Upper lobe of left lung (tissue), 6 donors: ENCODE data around the gene KIF6. TPM values are rescaled to one million over a fixed set of nuclear protein-coding genes. Genes with fewer than 3 reads are reported as not detected.

Experiments
- ATAC-seq, 2 donors: fragments of 200-7000 bp; cut with Tn5 transposase; one replicate each; pipeline ENCODE4 v1.9.1; 2022; ENCODE audit warnings: mild to moderate bottlenecking in 2 of 2, moderate library complexity in 2 of 2; ENCODE audit not compliant: low FRiP score in 2 of 2
- DNase-seq, 2 donors: peaks; one replicate each; pipeline ENCODE4 v3.0.0-alpha.2; 2019 to 2020
- H3K27ac ChIP-seq, 4 donors: fragments of 200-600 bp; sonication (generic); one replicate each; pipeline ENCODE4 v1.5.1; 2016 to 2019
- H3K27me3 ChIP-seq, 4 donors: fragments of 200-600 bp; sonication (generic); one replicate each; pipeline ENCODE4 v1.5.1; 2017 to 2019
- H3K36me3 ChIP-seq, 4 donors: fragments of 200-600 bp; sonication (generic); one replicate each; pipeline ENCODE4 v1.5.1; 2016 to 2019
- H3K4me1 ChIP-seq, 4 donors: fragments of 200-600 bp; sonication (generic); one replicate each; pipeline ENCODE4 v1.5.1; 2018 to 2019
- H3K4me3 ChIP-seq, 4 donors: fragments of 200-600 bp; sonication (generic); one replicate each; pipeline ENCODE4 v1.5.1; 2017 to 2019; ENCODE audit warnings: mild to moderate bottlenecking in 2 of 4, moderate library complexity in 1 of 4
- H3K9me3 ChIP-seq, 4 donors: fragments of 200-600 bp; sonication (generic); one replicate each; pipeline ENCODE4 v1.5.1; 2018 to 2019
- EP300 ChIP-seq, 4 donors: sonication (generic); formaldehyde crosslinking; IDR thresholded peaks; one replicate each; pipeline ENCODE4 v1.5.1; 2017; ENCODE audit warnings: antibody characterized with exemption in 4 of 4, control low read depth in 2 of 4
- POLR2A ChIP-seq, 4 donors: fragments of 450-650 bp; IDR thresholded peaks; one replicate each; pipeline ENCODE4 v1.5.1; 2016 to 2017; ENCODE audit warnings: antibody characterized with exemption in 4 of 4, mild to moderate bottlenecking in 2 of 4
- POLR2AphosphoS5 ChIP-seq, 2 donors: sonication (generic); formaldehyde crosslinking; IDR thresholded peaks; one replicate each; pipeline ENCODE4 v1.5.1; 2017; ENCODE audit warnings: antibody characterized with exemption in 2 of 2
- WGBS, 2 donors: methylation state at CpG; one replicate each; pipeline ENCODE4 v1.1.5; 2017 to 2018; 5-methylcytosine and 5-hydroxymethylcytosine counted together
- total RNA-seq, 6 donors: library from RNA; depleted of rRNA in 4 of 6; stranded (reverse); fragments of >200 nt in 4 of 6; gene quantifications; one replicate each; pipeline versions ENCODE4 v1.1.0 to v1.2.1, GENCODE V29; 2016 to 2021
- TF ChIP-seq, protein P1 (sequence below), 6 experiments: fragments of 450-650 bp in 4 of 6; fragments of 200-600 bp in 2 of 6; sonication (generic) in 2 of 6; IDR thresholded peaks; one replicate each; pipeline ENCODE4 v1.5.1; 2016 to 2019; ENCODE audit warnings: antibody characterized with exemption in 6 of 6
- donor health status: DM: no; HTN: no; CAD: no; lungs with moderate emphysema.
- donor health status: DM: no; HTN: yes; CAD: no; lungs with severe emphysema.

KIF6 gene
- total RNA-seq, 6 donors from 2014 or later = 0.55 to 7.9 (median 1.5) TPM

GRCh38 chr6:39574991-39575390, 150.2 kb downstream of the KIF6 start:
- Histone ChIP-seq H3K9me3 (no peaks in the 10 kb centered on the region), H3K27me3 (no peaks in the 10 kb centered on the region), H3K4me1 (peaks cover 0 to 6% (median 2%) of the 10 kb centered on the region in 4 donors), H3K4me3 (no peak overlapping the region), H3K27ac (no peak overlapping the region), H3K36me3 (no peaks in the 10 kb centered on the region)
- WGBS, 2 donors = 82 to 83% methylated on average over 7 of the region's 7 CpGs
- DNase-seq (no peak), ATAC-seq (no peak)
- TF ChIP-seq, protein P1, sequence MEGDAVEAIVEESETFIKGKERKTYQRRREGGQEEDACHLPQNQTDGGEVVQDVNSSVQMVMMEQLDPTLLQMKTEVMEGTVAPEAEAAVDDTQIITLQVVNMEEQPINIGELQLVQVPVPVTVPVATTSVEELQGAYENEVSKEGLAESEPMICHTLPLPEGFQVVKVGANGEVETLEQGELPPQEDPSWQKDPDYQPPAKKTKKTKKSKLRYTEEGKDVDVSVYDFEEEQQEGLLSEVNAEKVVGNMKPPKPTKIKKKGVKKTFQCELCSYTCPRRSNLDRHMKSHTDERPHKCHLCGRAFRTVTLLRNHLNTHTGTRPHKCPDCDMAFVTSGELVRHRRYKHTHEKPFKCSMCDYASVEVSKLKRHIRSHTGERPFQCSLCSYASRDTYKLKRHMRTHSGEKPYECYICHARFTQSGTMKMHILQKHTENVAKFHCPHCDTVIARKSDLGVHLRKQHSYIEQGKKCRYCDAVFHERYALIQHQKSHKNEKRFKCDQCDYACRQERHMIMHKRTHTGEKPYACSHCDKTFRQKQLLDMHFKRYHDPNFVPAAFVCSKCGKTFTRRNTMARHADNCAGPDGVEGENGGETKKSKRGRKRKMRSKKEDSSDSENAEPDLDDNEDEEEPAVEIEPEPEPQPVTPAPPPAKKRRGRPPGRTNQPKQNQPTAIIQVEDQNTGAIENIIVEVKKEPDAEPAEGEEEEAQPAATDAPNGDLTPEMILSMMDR (IDR thresholded peaks at IDR 0.05) = no peak
- no peak for TF ChIP-seq POLR2A (IDR thresholded peaks at IDR 0.05)
- TF ChIP-seq EP300 (IDR thresholded peaks at IDR 0.05) = no peak
- TF ChIP-seq POLR2AphosphoS5 (IDR thresholded peaks at IDR 0.05) = no peak

- no peak overlapping the region for H3K27ac ChIP-seq
- TF ChIP-seq POLR2AphosphoS5 (IDR thresholded peaks at IDR 0.05) = no peak
- TF ChIP-seq EP300 (IDR thresholded peaks at IDR 0.05) = no peak
- TF ChIP-seq, protein P1 (IDR thresholded peaks at IDR 0.05) = no peak
- no peak for TF ChIP-seq POLR2A (IDR thresholded peaks at IDR 0.05)
- no peaks in the 10 kb centered on the region for H3K9me3 ChIP-seq
- no peaks in the 10 kb centered on the region for H3K36me3 ChIP-seq
- DNase-seq (no peak), ATAC-seq (no peak)
- H3K4me1 ChIP-seq = peaks cover 0 to 6% (median 2%) of the 10 kb centered on the region in 4 donors
- no peaks in the 10 kb centered on the region for H3K27me3 ChIP-seq
- H3K4me3 ChIP-seq = no peak overlapping the region
- 34 to 39% methylated on average over 3 of the region's 3 CpGs for WGBS, 2 donors
Measured at GRCh38 chr6:39573541-39573940, 151.7 kb downstream of the KIF6 start.

GRCh38 chr6:39572661-39573340, 152.4 kb downstream of the KIF6 start:
- WGBS, 2 donors = 51 to 73% methylated on average over 3 of the region's 3 CpGs
- no peak for DNase-seq
- no peak overlapping the region for H3K27ac ChIP-seq
- no peaks in the 10 kb centered on the region for H3K9me3 ChIP-seq
- ATAC-seq = no peak
- peaks cover 0 to 6% (median 2%) of the 10 kb centered on the region in 4 donors for H3K4me1 ChIP-seq
- no peaks in the 10 kb centered on the region for H3K27me3 ChIP-seq
- no peaks in the 10 kb centered on the region for H3K36me3 ChIP-seq
- TF ChIP-seq EP300 (IDR thresholded peaks at IDR 0.05) = no peak
- TF ChIP-seq POLR2AphosphoS5 (IDR thresholded peaks at IDR 0.05) = no peak
- no peak for TF ChIP-seq POLR2A (IDR thresholded peaks at IDR 0.05)
- TF ChIP-seq, protein P1 (IDR thresholded peaks at IDR 0.05) = no peak
- no peak overlapping the region for H3K4me3 ChIP-seq

GRCh38 chr6:39568896-39569295, 156.3 kb downstream of the KIF6 start:
- H3K4me3 ChIP-seq = no peak overlapping the region
- no peak for DNase-seq
- TF ChIP-seq EP300 (IDR thresholded peaks at IDR 0.05) (no peak), POLR2A (IDR thresholded peaks at IDR 0.05) (no peak), POLR2AphosphoS5 (IDR thresholded peaks at IDR 0.05) (no peak)
- TF ChIP-seq, protein P1 (IDR thresholded peaks at IDR 0.05) = no peak
- no peaks in the 10 kb centered on the region for H3K36me3 ChIP-seq
- no peaks in the 10 kb centered on the region for H3K27me3 ChIP-seq
- ATAC-seq = peak in 1 of 2 donors; percentile 28
- no peaks in the 10 kb centered on the region for H3K9me3 ChIP-seq
- WGBS, 2 donors = 54 to 83% methylated on average over 1 of the region's 1 CpG
- H3K4me1 ChIP-seq = peaks cover 0 to 6% (median 2%) of the 10 kb centered on the region in 4 donors
- no peak overlapping the region for H3K27ac ChIP-seq

DNA sequence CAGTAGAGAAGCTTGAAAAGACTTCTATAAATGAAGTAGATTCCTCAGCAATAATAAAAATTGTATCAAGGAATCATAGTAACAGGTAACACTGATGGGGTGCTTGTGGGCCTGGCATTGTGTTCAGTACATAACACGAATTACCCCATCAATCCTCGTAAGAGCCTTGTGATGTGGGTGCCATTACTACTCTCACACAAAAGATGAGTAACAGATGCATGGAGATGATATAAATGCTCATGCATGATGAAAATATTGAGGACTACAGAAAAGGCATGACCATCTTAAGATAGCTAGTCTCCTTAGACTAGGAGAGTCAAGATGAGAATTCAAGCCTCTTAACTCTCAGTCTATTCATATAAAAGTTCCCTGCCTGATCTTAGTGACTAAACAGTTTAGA, 158.1 kb downstream of the KIF6 start:
- no peak overlapping the region for H3K4me3 ChIP-seq
- no peak for ATAC-seq

More for the DNA sequence above, 158.1 kb downstream of the KIF6 start:
- Histone ChIP-seq H3K9me3 (no peaks in the 10 kb centered on the region), H3K4me1 (no peaks in the 10 kb centered on the region), H3K36me3 (no peaks in the 10 kb centered on the region), H3K27ac (no peak overlapping the region), H3K27me3 (no peaks in the 10 kb centered on the region)
- no peak for TF ChIP-seq EP300 (IDR thresholded peaks at IDR 0.05)
- TF ChIP-seq POLR2AphosphoS5 (IDR thresholded peaks at IDR 0.05) = no peak
- TF ChIP-seq, protein P1 (IDR thresholded peaks at IDR 0.05) = no peak
- TF ChIP-seq POLR2A (IDR thresholded peaks at IDR 0.05) = no peak
- 90 to 92% methylated on average over 2 of the region's 2 CpGs for WGBS, 2 donors
- DNase-seq = no peak
